Coronary artery (tissue), 2 donors: ENCODE results near the gene TRAPPC6A.

Source experiments
- DNase-seq: peaks from one replicate; pipeline ENCODE4 v3.0.0-alpha.2; 2017; ENCODE audit warnings: low spot score
- H3K27ac ChIP-seq, 2 donors: fragments of 200-600 bp; sonication (generic); one replicate each; pipeline ENCODE4 v1.5.1; 2016 to 2019
- H3K4me3 ChIP-seq: fragments of 200-600 bp; sonication (generic); 2 replicates; pipeline ENCODE4 v1.5.1; 2016; ENCODE audit warnings: mild to moderate bottlenecking, moderate library complexity
- CTCF ChIP-seq: fragments of 200-600 bp; sonication (generic); IDR thresholded peaks from one replicate; pipeline ENCODE4 v1.5.1; 2019; ENCODE audit warnings: antibody characterized with exemption

TRAPPC6A gene

GRCh38 chr19:45163156-45163555 is 14.9 kb downstream of the TRAPPC6A start:
- no peak overlapping the region for H3K4me3 ChIP-seq
- no peak overlapping the region for H3K27ac ChIP-seq
- no peak for DNase-seq
- no peak for TF ChIP-seq CTCF

- TF ChIP-seq CTCF: no peak
Observed at GRCh38 chr19:45162608-45163143, 15.4 kb downstream of the TRAPPC6A start.

GRCh38 chr19:45161738-45162607 is 16.1 kb downstream of the TRAPPC6A start:
- no peak for TF ChIP-seq CTCF
- Histone ChIP-seq H3K27ac (no peak overlapping the region), H3K4me3 (no peak overlapping the region)
- DNase-seq: no peak

More at GRCh38 chr19:45162608-45163143, 15.4 kb downstream of the TRAPPC6A start:
- Histone ChIP-seq H3K4me3 (no peak overlapping the region), H3K27ac (no peak overlapping the region)
- no peak for DNase-seq

GRCh38 chr19:45160870-45161737 is 16.9 kb downstream of the TRAPPC6A start, which contains the start of gene NKPD1:
Gene NKPD1 (minus strand): TSS chr19:45160982. CDS start chr19:45160150, 832 bp downstream.
- no peak for DNase-seq
- TF ChIP-seq CTCF: no peak

GRCh38 chr19:45159971-45160324 is 18.1 kb downstream of the TRAPPC6A start:
- no peak for DNase-seq
- H3K4me3 ChIP-seq: no peak overlapping the region
- no peak overlapping the region for H3K27ac ChIP-seq
- TF ChIP-seq CTCF: no peak

More at GRCh38 chr19:45160870-45161737, 16.9 kb downstream of the TRAPPC6A start, which contains the start of gene NKPD1:
- no peak within 1 kb of the TSS for H3K27ac ChIP-seq
- H3K4me3 ChIP-seq: no peak within 1 kb of the TSS

GRCh38 chr19:45159210-45159970 is 18.6 kb downstream of the TRAPPC6A start:
- no peak overlapping the region for H3K4me3 ChIP-seq
- DNase-seq: no peak
- no peak overlapping the region for H3K27ac ChIP-seq
- TF ChIP-seq CTCF: no peak
